ENCODE measurements around the gene UBE2N.

The UBE2N gene

GRCh38 chr12:93369505-93369904 is 72.2 kb downstream of the UBE2N start (continued):
- peak; percentile 64; the same call in 1 of the 2 replicates for TF ChIP-seq ZNF266 (tag by site-specific recombination; IDR thresholded peaks at IDR 0.05; ENCODE audit: low read depth)
- TF ChIP-seq ZNF707 (tag by site-specific recombination; IDR thresholded peaks at IDR 0.05): no peak
- 0 out of 2 replicates have a peak, but pooled peaks have one; percentile 47 for TF ChIP-seq ZBTB21 (tag by site-specific recombination; IDR thresholded peaks at IDR 0.05)
- peak; percentile 59; the same call in 1 of the 2 replicates for TF ChIP-seq ZNF558 (tag by site-specific recombination; IDR thresholded peaks at IDR 0.05)

DNA sequence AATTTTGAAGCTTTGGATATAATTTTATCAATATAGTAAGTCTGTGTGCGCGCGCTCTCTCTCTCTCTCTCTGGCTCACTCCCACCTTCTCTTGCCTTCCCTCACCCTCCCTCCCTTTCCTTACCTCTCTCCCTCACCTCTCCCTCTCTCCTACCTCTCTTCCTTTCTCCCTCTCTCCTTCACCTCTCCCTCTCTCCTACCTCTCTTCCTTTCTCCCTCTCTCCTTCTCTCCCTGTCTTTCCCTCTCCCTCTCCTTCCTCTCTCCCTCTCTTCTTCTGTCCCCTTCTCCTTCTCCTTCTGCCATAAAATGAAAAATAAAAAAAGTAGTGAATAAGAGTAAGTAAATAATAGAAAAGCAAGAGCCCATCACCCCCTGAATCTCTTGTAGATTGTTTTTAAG is 73.0 kb downstream of the UBE2N start:
- ChIA-PET CTCF (no interaction called here), POLR2A (no interaction called here)
- Histone ChIP-seq H3K9me3 (ENCODE audit: control insufficient read depth, insufficient read depth, low read depth, low read length) (no peaks in the 10 kb centered on the region), H3K27ac (ENCODE audit: extremely low read depth, low read depth, low read length) (no peak overlapping the region), H3K36me3 (ENCODE audit: control insufficient read depth in 2 of 2, insufficient read depth in 1 of 2, low read length in 2 of 2) (no peaks in the 10 kb centered on the region), H3K4me1 (ENCODE audit: control insufficient read depth, insufficient read depth, low read length) (no peaks in the 10 kb centered on the region), H3K4me3 (ENCODE audit: low read depth, low read length) (no peak overlapping the region)
- no peak for TF ChIP-seq ZNF19 (tag by site-specific recombination; IDR thresholded peaks at IDR 0.05; ENCODE audit: low read depth)
- TF ChIP-seq, protein P1, sequence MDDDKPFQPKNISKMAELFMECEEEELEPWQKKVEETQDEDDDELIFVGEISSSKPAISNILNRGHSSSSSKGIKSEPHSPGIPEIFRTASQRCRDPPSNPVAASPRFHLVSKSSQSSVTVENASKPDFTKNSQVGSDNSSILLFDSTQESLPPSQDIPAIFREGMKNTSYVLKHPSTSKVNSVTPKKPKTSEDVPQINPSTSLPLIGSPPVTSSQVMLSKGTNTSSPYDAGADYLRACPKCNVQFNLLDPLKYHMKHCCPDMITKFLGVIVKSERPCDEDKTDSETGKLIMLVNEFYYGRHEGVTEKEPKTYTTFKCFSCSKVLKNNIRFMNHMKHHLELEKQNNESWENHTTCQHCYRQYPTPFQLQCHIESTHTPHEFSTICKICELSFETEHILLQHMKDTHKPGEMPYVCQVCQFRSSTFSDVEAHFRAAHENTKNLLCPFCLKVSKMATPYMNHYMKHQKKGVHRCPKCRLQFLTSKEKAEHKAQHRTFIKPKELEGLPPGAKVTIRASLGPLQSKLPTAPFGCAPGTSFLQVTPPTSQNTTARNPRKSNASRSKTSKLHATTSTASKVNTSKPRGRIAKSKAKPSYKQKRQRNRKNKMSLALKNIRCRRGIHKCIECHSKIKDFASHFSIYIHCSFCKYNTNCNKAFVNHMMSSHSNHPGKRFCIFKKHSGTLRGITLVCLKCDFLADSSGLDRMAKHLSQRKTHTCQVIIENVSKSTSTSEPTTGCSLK (tag by site-specific recombination; IDR thresholded peaks at IDR 0.05): no peak
- TF ChIP-seq ZNF292 (tag by site-specific recombination; IDR thresholded peaks at IDR 0.05; ENCODE audit: borderline replicate concordance, low read depth): no peak
- TF ChIP-seq BCL11A (tag by site-specific recombination; IDR thresholded peaks at IDR 0.05; ENCODE audit: low read depth): no peak
- TF ChIP-seq, protein P2, sequence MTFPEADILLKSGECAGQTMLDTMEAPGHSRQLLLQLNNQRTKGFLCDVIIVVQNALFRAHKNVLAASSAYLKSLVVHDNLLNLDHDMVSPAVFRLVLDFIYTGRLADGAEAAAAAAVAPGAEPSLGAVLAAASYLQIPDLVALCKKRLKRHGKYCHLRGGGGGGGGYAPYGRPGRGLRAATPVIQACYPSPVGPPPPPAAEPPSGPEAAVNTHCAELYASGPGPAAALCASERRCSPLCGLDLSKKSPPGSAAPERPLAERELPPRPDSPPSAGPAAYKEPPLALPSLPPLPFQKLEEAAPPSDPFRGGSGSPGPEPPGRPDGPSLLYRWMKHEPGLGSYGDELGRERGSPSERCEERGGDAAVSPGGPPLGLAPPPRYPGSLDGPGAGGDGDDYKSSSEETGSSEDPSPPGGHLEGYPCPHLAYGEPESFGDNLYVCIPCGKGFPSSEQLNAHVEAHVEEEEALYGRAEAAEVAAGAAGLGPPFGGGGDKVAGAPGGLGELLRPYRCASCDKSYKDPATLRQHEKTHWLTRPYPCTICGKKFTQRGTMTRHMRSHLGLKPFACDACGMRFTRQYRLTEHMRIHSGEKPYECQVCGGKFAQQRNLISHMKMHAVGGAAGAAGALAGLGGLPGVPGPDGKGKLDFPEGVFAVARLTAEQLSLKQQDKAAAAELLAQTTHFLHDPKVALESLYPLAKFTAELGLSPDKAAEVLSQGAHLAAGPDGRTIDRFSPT (tag by site-specific recombination; IDR thresholded peaks at IDR 0.05): no peak
- TF ChIP-seq ZNF600 (tag by site-specific recombination; IDR thresholded peaks at IDR 0.05): no peak
- no peak for TF ChIP-seq ZNF621 (tag by site-specific recombination; IDR thresholded peaks at IDR 0.05)
- TF ChIP-seq ZNF335 (tag by site-specific recombination; conservative IDR thresholded peaks at IDR 0.05): no peak
- peak; percentile 69 for TF ChIP-seq ZNF366 (tag by site-specific recombination; conservative IDR thresholded peaks at IDR 0.05)
- no peak for TF ChIP-seq ZFP41 (tag by site-specific recombination; IDR thresholded peaks at IDR 0.05; ENCODE audit: borderline replicate concordance)
- peak; percentile 59 for TF ChIP-seq ZNF596 (tag by site-specific recombination; IDR thresholded peaks at IDR 0.05)
- TF ChIP-seq ZBTB8A (tag by site-specific recombination; IDR thresholded peaks at IDR 0.05): no peak
- no peak for TF ChIP-seq ZNF658 (tag by site-specific recombination; IDR thresholded peaks at IDR 0.05)
- TF ChIP-seq, protein P3, sequence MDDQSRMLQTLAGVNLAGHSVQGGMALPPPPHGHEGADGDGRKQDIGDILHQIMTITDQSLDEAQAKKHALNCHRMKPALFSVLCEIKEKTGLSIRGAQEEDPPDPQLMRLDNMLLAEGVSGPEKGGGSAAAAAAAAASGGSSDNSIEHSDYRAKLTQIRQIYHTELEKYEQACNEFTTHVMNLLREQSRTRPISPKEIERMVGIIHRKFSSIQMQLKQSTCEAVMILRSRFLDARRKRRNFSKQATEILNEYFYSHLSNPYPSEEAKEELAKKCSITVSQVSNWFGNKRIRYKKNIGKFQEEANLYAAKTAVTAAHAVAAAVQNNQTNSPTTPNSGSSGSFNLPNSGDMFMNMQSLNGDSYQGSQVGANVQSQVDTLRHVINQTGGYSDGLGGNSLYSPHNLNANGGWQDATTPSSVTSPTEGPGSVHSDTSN (CRISPR knock-in tag; IDR thresholded peaks at IDR 0.05): no peak
- peak; percentile 98 for TF ChIP-seq PRDM1 (tag by site-specific recombination; IDR thresholded peaks at IDR 0.05)
- no peak for TF ChIP-seq ZSCAN23 (tag by site-specific recombination; IDR thresholded peaks at IDR 0.05)
- TF ChIP-seq ZBTB21 (tag by site-specific recombination; IDR thresholded peaks at IDR 0.05): no peak
- no peak for TF ChIP-seq ZNF184 (tag by site-specific recombination; IDR thresholded peaks at IDR 0.05)
- TF ChIP-seq SCRT1 (tag by site-specific recombination; IDR thresholded peaks at IDR 0.05; ENCODE audit: borderline replicate concordance): no peak
- TF ChIP-seq ZNF837 (tag by site-specific recombination; IDR thresholded peaks at IDR 0.05): no peak
- TF ChIP-seq, protein P4, sequence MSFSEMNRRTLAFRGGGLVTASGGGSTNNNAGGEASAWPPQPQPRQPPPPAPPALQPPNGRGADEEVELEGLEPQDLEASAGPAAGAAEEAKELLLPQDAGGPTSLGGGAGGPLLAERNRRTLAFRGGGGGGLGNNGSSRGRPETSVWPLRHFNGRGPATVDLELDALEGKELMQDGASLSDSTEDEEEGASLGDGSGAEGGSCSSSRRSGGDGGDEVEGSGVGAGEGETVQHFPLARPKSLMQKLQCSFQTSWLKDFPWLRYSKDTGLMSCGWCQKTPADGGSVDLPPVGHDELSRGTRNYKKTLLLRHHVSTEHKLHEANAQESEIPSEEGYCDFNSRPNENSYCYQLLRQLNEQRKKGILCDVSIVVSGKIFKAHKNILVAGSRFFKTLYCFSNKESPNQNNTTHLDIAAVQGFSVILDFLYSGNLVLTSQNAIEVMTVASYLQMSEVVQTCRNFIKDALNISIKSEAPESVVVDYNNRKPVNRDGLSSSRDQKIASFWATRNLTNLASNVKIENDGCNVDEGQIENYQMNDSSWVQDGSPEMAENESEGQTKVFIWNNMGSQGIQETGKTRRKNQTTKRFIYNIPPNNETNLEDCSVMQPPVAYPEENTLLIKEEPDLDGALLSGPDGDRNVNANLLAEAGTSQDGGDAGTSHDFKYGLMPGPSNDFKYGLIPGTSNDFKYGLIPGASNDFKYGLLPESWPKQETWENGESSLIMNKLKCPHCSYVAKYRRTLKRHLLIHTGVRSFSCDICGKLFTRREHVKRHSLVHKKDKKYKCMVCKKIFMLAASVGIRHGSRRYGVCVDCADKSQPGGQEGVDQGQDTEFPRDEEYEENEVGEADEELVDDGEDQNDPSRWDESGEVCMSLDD (tag by site-specific recombination; IDR thresholded peaks at IDR 0.05): no peak

All from HEK293 (cell line).